Duodenal mucosa (tissue), 2 donors: ENCODE data around the gene KLC1.

Experiments
- H3K27ac ChIP-seq: one replicate; pipeline ENCODE4 v1.7.0; 2013; ENCODE audit warnings: low read depth, low read length
- H3K27me3 ChIP-seq, 2 donors: one replicate each; pipeline ENCODE4 v1.7.0; 2013; ENCODE audit warnings: low read length in 2 of 2, control low read depth in 1 of 2; ENCODE audit not compliant: insufficient read depth in 2 of 2, control insufficient read depth in 1 of 2
- H3K36me3 ChIP-seq, 2 donors: one replicate each; pipeline ENCODE4 v1.7.0; 2013; ENCODE audit warnings: low read length in 2 of 2, control low read depth in 1 of 2; ENCODE audit not compliant: insufficient read depth in 2 of 2, control insufficient read depth in 1 of 2
- H3K4me1 ChIP-seq, 2 donors: one replicate each; pipeline ENCODE4 v1.7.0; 2013; ENCODE audit warnings: low read length in 2 of 2, control low read depth in 1 of 2; ENCODE audit not compliant: insufficient read depth in 2 of 2, control insufficient read depth in 1 of 2
- H3K4me3 ChIP-seq, 2 donors: one replicate each; pipeline ENCODE4 v1.7.0; 2013; ENCODE audit warnings: low read length in 2 of 2, low read depth in 1 of 2
- H3K9ac ChIP-seq, 2 donors: one replicate each; pipeline ENCODE4 v1.7.0; 2013; ENCODE audit warnings: low read length in 2 of 2, low read depth in 1 of 2
- H3K9me3 ChIP-seq, 2 donors: one replicate each; pipeline ENCODE4 v1.7.0; 2013; ENCODE audit warnings: low read length in 2 of 2, control low read depth in 1 of 2; ENCODE audit not compliant: control insufficient read depth in 1 of 2

The KLC1 gene

DNA sequence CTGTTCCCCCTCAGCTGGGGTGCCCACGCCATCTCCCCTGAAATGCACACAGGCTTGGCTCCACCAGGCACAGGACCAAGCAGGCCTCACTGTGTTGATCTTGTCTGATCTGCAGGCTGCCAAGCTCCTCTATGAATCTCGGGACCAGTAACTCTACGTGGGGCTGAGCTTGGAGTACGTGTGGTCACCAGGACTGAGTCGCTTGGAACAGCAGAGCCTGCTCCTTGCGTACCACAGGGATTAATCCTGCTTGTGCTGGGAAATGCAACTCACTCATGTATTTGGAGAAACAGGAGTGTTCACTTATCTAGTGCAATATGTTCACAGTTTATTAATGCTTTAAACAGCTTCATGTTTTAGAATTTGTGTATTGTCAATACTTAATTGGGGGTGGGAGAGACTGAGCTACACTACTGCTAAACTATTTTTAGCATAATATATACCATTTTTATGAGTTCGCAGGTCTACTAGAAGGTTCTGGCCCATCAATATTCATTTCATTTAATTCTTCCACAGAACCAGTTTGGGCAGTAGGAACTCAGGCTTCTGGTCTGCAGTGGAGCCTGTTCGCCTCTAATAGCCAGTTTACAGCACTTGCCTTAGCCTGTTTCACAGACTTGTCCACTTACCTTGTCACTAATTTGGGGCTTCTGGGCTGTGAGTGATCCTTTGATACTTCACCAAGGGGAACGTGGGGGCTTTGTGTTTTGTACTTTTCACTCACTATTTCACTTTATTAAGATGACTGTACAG lies 104.0 kb downstream of the KLC1 start:
- Histone ChIP-seq H3K36me3 (peaks cover 33 to 85% of the 10 kb centered on the region in 2 donors), H3K9ac (no peak overlapping the region), H3K27me3 (no peaks in the 10 kb centered on the region), H3K4me3 (no peak overlapping the region), H3K9me3 (no peaks in the 10 kb centered on the region), H3K4me1 (peaks cover under 1 to 4% of the 10 kb centered on the region in 2 donors), H3K27ac (no peak overlapping the region)

DNA sequence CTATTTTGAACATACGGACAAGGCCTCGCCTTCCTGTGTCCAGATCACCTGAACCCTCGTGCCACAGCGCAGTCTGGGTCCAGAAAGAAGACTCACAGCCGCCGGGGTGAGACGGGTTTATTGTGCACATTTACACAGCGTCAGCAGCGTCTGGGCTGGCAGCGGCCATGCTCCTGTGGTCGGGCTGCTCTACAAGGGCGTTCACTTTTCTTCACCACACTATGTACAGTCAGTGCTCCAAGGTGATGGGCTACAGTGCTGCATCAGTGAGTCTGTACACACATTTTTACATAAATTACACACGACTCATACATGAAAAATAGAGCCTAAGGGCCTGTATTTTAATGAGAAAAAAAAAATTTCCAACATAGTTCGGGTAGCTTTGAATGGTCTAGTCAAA lies 104.6 kb downstream of the KLC1 start:
- H3K27me3 ChIP-seq = no peaks in the 10 kb centered on the region
- peaks cover 38 to 86% of the 10 kb centered on the region in 2 donors for H3K36me3 ChIP-seq
- no peak overlapping the region for H3K27ac ChIP-seq
- H3K9me3 ChIP-seq = no peaks in the 10 kb centered on the region
- H3K4me1 ChIP-seq = no peaks in the 10 kb centered on the region
- no peak overlapping the region for H3K9ac ChIP-seq
- H3K4me3 ChIP-seq = no peak overlapping the region

DNA sequence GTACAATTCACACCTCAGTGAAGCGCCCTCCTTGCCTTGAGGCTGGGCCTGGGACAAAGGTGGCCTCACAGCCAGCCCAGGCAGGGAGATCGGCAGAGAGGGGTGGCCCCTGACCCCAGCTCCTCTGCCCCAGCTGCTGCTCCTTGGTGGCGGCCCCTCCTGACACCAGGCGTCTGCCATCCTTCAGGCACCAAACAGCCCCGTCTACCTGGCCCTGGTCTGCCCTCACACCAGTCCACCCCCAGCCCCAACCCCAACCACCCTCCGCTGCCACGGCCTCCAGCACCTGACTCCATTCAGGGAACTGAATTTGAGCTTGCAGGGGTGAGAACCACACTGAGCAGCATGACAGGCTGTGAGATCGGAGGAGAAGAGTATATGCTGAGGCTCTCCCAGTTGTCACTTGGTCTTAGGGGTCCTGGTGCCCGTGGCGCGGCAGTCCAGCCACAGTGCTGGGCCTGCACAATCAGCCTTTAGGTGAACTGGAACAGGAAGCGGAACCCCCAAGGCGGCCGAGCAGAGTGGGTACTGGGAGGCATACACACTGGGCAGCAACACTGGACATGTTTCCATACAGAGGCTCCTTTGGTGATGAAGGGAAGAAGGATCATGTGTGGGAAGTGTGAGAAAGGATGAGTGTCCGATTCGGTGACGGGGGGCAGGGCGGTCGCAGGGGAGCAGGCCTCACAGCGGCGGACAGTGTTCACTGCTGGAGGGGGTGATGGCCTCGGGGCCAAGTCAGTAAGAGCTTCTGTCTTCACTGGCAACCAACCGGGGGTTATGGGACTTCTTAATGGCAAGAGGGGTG lies 105.3 kb downstream of the KLC1 start:
- H3K4me3 ChIP-seq = no peak overlapping the region
- H3K9ac ChIP-seq = no peak overlapping the region
- peaks cover 33 to 86% of the 10 kb centered on the region in 2 donors for H3K36me3 ChIP-seq
- no peak overlapping the region for H3K27ac ChIP-seq
- no peaks in the 10 kb centered on the region for H3K9me3 ChIP-seq
- no peaks in the 10 kb centered on the region for H3K4me1 ChIP-seq
- H3K27me3 ChIP-seq = no peaks in the 10 kb centered on the region

DNA sequence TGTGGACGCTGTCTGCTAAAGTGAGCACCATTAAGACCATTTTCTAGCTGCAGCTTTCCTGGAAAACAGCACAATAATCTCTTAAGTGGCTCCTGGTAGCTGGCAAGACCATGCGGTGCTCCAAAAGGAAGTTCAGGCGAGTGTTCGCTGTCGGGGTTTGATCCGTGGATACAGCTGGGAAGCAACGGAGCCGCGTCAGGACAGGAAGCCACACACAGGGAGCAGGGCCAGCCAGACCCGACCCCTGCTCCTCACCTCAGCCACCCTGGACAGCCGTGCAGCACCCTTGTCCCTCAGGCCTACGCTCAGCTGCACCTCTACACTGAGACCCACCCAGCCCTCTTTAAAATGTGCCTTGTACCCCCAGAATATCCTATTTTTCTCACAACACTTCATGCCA lies 106.0 kb downstream of the KLC1 start:
- H3K27me3 ChIP-seq = no peaks in the 10 kb centered on the region
- H3K36me3 ChIP-seq = peaks cover 28 to 86% of the 10 kb centered on the region in 2 donors
- H3K9me3 ChIP-seq = no peaks in the 10 kb centered on the region
- H3K4me3 ChIP-seq = no peak overlapping the region
- no peaks in the 10 kb centered on the region for H3K4me1 ChIP-seq
- no peak overlapping the region for H3K9ac ChIP-seq
- H3K27ac ChIP-seq = no peak overlapping the region

DNA sequence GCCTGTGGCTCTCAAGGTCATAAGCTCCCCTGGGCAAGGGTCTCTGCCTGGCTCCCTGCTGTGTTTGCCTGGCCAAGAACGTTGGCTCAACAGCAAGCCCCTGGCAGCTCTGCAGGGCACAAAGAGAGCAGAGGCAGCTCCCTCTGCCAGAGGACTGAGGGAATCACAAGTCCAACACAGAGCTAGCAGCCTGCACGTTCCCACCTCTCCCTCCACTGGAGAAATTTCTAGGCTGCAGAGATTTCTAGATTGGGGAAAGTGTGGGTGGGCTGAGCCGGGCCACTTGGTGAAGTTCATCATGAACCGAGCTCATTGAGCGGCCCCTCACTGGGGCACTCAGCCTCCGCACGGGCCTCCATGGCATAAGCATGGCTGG lies 106.4 kb downstream of the KLC1 start:
- H3K27ac ChIP-seq = no peak overlapping the region
- H3K4me3 ChIP-seq = no peak overlapping the region
- H3K27me3 ChIP-seq = no peaks in the 10 kb centered on the region
- H3K36me3 ChIP-seq = peaks cover 28 to 87% of the 10 kb centered on the region in 2 donors
- H3K9ac ChIP-seq = no peak overlapping the region
- H3K4me1 ChIP-seq = no peaks in the 10 kb centered on the region
- no peaks in the 10 kb centered on the region for H3K9me3 ChIP-seq

DNA sequence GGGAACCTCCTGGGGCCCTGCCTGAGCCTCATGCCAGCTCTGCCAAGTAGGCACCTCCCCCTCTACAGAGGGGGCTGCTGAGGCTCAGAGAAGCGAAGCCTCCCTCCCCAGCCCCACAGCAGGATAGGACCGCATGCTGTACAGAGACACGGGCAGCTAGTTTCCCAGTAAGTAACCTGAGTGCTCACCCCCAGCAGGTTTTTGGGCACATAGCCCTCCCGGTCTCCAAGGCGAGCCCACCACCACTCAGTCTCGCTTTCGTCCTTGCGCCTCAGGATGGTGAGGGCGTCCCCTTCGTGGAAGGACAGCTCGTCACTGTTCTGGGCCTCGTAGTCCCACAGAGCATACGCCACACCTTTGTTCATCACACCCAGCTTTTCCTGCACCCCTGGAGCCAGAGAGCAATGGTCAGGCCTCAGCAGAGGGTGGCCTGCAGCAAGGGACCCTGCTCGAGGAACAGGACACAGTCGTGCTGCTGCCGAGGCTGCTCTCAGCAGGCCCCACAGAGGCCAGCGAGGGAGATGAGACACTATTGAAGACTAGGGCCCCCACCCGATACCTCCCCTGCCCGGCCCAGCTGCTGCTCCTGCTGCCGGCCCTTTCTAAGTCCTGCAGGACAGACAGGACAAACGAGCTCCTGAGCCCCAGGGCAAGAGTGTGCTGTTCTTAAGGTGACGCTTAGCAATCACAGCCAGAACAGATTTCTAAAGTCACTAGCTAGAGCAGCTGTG lies 107.0 kb downstream of the KLC1 start:
- no peaks in the 10 kb centered on the region for H3K4me1 ChIP-seq
- H3K27ac ChIP-seq = no peak overlapping the region
- H3K27me3 ChIP-seq = no peaks in the 10 kb centered on the region
- H3K36me3 ChIP-seq = peaks cover 32 to 88% of the 10 kb centered on the region in 2 donors
- H3K9ac ChIP-seq = no peak overlapping the region
- no peak overlapping the region for H3K4me3 ChIP-seq
- H3K9me3 ChIP-seq = no peaks in the 10 kb centered on the region

DNA sequence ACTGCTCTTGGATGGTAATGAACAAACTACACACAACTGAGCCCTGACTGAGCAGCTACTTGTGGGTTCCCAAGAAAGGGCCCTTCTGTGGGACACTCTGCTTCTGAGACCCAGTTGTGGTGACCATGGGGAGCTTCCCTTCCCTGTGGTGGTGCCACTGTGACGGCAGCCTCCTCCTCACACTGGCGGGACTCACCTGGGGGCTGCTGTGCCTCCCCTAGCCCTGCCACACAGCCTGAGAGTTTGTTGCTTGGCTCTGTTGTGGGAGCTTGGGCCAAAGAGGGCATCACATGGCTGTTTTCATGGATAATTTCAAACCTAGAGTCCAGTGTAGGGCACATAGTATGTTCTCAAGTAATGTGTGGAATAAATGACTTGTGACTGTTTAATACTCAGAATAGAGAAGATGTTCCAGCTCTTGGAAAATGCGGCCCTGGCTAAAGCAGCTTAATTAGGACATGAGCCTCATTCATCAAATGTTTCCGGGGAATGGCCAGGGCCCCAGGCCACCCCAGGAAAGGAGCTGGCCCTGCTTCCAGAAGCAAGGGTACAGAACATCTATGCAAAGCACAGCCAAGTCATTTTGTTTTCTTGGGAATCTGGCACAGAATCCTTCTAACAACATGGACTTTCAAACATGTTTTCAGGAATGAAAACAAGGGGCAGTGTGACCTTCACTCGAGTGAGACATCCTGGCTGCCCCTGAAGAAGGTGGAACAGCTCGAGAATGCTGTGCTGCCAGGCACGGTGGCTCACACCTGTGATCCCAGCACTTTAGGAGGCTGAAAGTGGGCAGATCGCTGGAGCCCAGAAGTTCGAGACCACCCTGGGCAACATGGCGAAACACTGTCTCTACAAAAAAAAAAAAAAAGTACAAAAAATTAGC lies 107.8 kb downstream of the KLC1 start:
- peak overlapping the region in 1 of 2 donors; percentile 27 for H3K9ac ChIP-seq
- H3K9me3 ChIP-seq = no peaks in the 10 kb centered on the region
- H3K27ac ChIP-seq = no peak overlapping the region
- no peaks in the 10 kb centered on the region for H3K4me1 ChIP-seq
- no peak overlapping the region for H3K4me3 ChIP-seq
- peaks cover 33 to 92% of the 10 kb centered on the region in 2 donors for H3K36me3 ChIP-seq
- H3K27me3 ChIP-seq = no peaks in the 10 kb centered on the region

DNA sequence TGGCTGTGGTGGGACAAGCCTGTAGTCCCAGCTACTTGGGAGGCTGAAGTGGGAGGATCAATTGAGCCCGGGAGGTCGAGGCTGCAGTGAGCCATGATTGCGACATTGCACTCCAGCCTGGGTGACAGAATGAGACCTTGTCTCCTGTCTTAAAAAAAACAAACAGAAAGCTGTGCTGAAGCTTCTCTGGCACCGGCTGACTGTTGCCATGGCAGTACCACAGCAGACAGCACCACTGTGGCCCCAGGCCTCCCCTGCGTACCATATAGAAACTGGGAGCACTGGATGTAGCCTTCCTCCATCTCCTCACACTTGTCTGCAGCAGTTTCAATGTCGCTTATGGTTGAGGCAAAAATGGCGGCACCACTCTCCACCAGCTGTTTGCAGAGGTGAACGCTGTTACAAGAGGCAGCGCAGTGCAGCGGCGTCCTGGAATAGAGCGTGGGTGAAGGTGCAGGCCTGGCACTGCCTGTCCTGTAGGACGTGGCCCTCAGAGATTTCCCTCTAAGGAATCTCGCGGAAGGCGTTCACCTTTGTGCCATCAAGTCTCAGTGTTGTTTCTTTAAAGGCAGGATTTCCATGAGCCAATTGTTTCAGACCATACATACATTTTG lies 108.5 kb downstream of the KLC1 start:
- Histone ChIP-seq H3K9me3 (no peaks in the 10 kb centered on the region), H3K9ac (no peak overlapping the region), H3K27ac (no peak overlapping the region), H3K4me3 (no peak overlapping the region), H3K27me3 (no peaks in the 10 kb centered on the region), H3K4me1 (no peaks in the 10 kb centered on the region), H3K36me3 (peaks cover 33 to 92% of the 10 kb centered on the region in 2 donors)

DNA sequence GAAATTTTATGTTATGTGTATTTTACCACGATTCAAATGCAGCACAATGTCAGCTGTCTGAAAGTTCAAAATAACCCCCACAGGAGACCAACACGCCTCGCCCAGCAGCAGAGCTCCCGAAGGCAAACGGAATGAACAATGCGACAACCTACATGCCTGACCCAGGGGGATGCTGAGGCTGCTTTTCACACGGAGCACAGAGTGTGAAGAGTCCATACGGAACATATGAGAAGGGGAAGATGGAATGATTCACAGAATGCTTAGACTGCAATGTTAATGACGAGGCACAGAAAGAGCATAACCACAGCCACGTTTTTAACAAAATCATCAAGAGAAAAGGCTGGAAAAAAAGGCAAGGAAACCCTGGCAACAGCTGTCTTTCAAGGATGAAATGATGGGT lies 109.2 kb downstream of the KLC1 start:
- Histone ChIP-seq H3K36me3 (peaks cover 30 to 86% of the 10 kb centered on the region in 2 donors), H3K27me3 (no peaks in the 10 kb centered on the region), H3K9me3 (no peaks in the 10 kb centered on the region), H3K4me1 (no peaks in the 10 kb centered on the region), H3K4me3 (no peak overlapping the region), H3K9ac (no peak overlapping the region), H3K27ac (no peak overlapping the region)
